Fibroblast of lung (primary cell): ENCODE results near the gene LRRC3. TPM values are rescaled to one million over a fixed set of nuclear protein-coding genes. Genes with fewer than 3 reads are reported as not detected.

Experiments
- DNase-seq, 2 donors: peaks; one replicate each; pipeline versions ENCODE4 v3.0.0 to v3.0.0-alpha.2; 2010; ENCODE audit warnings: low read depth in 2 of 2
- H2AFZ ChIP-seq: 2 replicates; pipeline ENCODE4 v1.5.1; 2012; ENCODE audit warnings: low read length, control low read depth, inconsistent platforms
- H3K27ac ChIP-seq: 2 replicates; pipeline ENCODE4 v1.5.1; 2011; ENCODE audit warnings: low read length, control low read depth; ENCODE audit not compliant: insufficient read depth
- H3K27me3 ChIP-seq: 2 replicates; pipeline ENCODE4 v1.5.1; 2011; ENCODE audit warnings: mild to moderate bottlenecking, low read length; ENCODE audit not compliant: control insufficient read depth, insufficient read depth
- H3K36me3 ChIP-seq: 2 replicates; pipeline ENCODE4 v1.5.1; 2011; ENCODE audit warnings: low read length; ENCODE audit not compliant: control insufficient read depth, insufficient read depth
- H3K4me1 ChIP-seq: 2 replicates; pipeline ENCODE4 v1.5.1; 2011; ENCODE audit warnings: low read length; ENCODE audit not compliant: control insufficient read depth, insufficient read depth; ENCODE audit errors: extremely low read depth
- H3K4me2 ChIP-seq: 2 replicates; pipeline ENCODE4 v1.5.1; 2011; ENCODE audit warnings: low read length, control low read depth; ENCODE audit not compliant: insufficient read depth; ENCODE audit errors: extremely low read depth
- H3K4me3 ChIP-seq, 4 experiments: fragments of 200-600 bp in 1 of 4; sonication (generic) in 1 of 4; replicated peaks in 1 of 4; 2 replicates each; pipeline ENCODE4 v1.5.1; 2011 to 2016; ENCODE audit warnings: low read length in 4 of 4, low read depth in 3 of 4, mild to moderate bottlenecking in 3 of 4, control low read depth in 2 of 4, inconsistent platforms in 1 of 4, mixed read lengths in 1 of 4; ENCODE audit not compliant: insufficient read depth in 1 of 4; ENCODE audit errors: control extremely low read depth in 1 of 4
- H3K79me2 ChIP-seq: 2 replicates; pipeline ENCODE4 v1.5.1; 2012; ENCODE audit warnings: mild to moderate bottlenecking, low read length, inconsistent platforms; ENCODE audit not compliant: control insufficient read depth, insufficient read depth
- H3K9ac ChIP-seq: 2 replicates; pipeline ENCODE4 v1.5.1; 2011; ENCODE audit warnings: mild to moderate bottlenecking, low read length, control low read depth; ENCODE audit not compliant: insufficient read depth
- H3K9me3 ChIP-seq: 2 replicates; pipeline ENCODE4 v1.5.1; 2012; ENCODE audit warnings: low read depth, low read length; ENCODE audit not compliant: control insufficient read depth, insufficient read depth
- H4K20me1 ChIP-seq: 2 replicates; pipeline ENCODE4 v1.5.1; 2011; ENCODE audit warnings: low read length; ENCODE audit not compliant: control insufficient read depth, insufficient read depth; ENCODE audit errors: extremely low read depth
- CTCF ChIP-seq, 2 donors: IDR thresholded peaks in 1 of 2; conservative IDR thresholded peaks in 1 of 2; 1 replicate in 1 of 2; 2 replicates in 1 of 2; pipeline ENCODE4 v1.5.1; 2011 to 2012; ENCODE audit warnings: low read length in 2 of 2, control low read depth in 1 of 2, inconsistent platforms in 1 of 2, low read depth in 1 of 2, mild to moderate bottlenecking in 1 of 2
- EZH2 ChIP-seq: IDR thresholded peaks from 2 replicates; pipeline ENCODE4 v1.5.1; 2012; ENCODE audit warnings: low read length, control low read depth, mild to moderate bottlenecking; ENCODE audit errors: missing control alignments
- polyA minus RNA-seq: library from RNA; depleted of rRNA, polyadenylated mRNA; stranded (reverse); fragments of >200 nt; gene quantifications from 2 replicates; pipeline ENCODE4 v1.2.3, GENCODE V29; 2011; ENCODE audit warnings: low replicate concordance
- polyA plus RNA-seq, 2 donors: library from polyadenylated mRNA; depleted of rRNA in 1 of 2; stranded (reverse) in 1 of 2; unstranded in 1 of 2; fragments of >200 nt; gene quantifications; 2 replicates each; pipeline ENCODE4 v1.2.1, GENCODE V29; 2011 to 2012; ENCODE audit warnings: missing spikeins in 1 of 2
- total RNA-seq: library from RNA; depleted of rRNA; stranded (reverse); fragments of >200 nt; gene quantifications from 2 replicates; pipeline ENCODE4 v1.2.1, GENCODE V29; 2014

The LRRC3 gene, protein sequence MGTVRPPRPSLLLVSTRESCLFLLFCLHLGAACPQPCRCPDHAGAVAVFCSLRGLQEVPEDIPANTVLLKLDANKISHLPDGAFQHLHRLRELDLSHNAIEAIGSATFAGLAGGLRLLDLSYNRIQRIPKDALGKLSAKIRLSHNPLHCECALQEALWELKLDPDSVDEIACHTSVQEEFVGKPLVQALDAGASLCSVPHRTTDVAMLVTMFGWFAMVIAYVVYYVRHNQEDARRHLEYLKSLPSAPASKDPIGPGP
- total RNA-seq (0.26 and 0.50 TPM in 2 replicates), polyA plus RNA-seq (0.43 and 0.52 TPM in 2 replicates), polyA minus RNA-seq (0.85 and 1.4 TPM in 2 replicates)
- 0.52 and 0.54 TPM in 2 replicates for polyA plus RNA-seq (2012)

GRCh38 chr21:44454747-44455523, at the start of gene LRRC3:
Gene LRRC3 (plus strand): TSS chr21:44455510. CDS start chr21:44456645, 1,135 bp downstream.
- H3K9ac ChIP-seq: no peak within 1 kb of the TSS
- peak within 1 kb of the TSS in 3 of 4 experiments; percentile 7 to 48 (median 40) for H3K4me3 ChIP-seq
- TF ChIP-seq CTCF (conservative IDR thresholded peaks at IDR 0.05 in 1 of 2, IDR thresholded peaks at IDR 0.05 in 1 of 2; ENCODE audit: low read depth in 1 of 2, low read length in 2 of 2): no peak
- no peak for TF ChIP-seq EZH2
- no peaks in the 10 kb centered on the region for H3K36me3 ChIP-seq
- H3K27ac ChIP-seq: no peak within 1 kb of the TSS
- no peaks in the 10 kb centered on the region for H3K4me1 ChIP-seq
- H3K4me2 ChIP-seq: no peak within 1 kb of the TSS
- DNase-seq: peak; percentile 51 to 75
- no peak within 1 kb of the TSS for H2AFZ ChIP-seq
- no peaks in the 10 kb centered on the region for H4K20me1 ChIP-seq
- no peaks in the 10 kb centered on the region for H3K27me3 ChIP-seq
- no peaks in the 10 kb centered on the region for H3K9me3 ChIP-seq
- H3K79me2 ChIP-seq: no peaks in the 10 kb centered on the region

- H3K27ac ChIP-seq: no peak overlapping the region
- TF ChIP-seq EZH2 (no peak), CTCF (conservative IDR thresholded peaks at IDR 0.05 in 1 of 2, IDR thresholded peaks at IDR 0.05 in 1 of 2; ENCODE audit: low read depth in 1 of 2, low read length in 2 of 2) (no peak)
- no peaks in the 10 kb centered on the region for H3K27me3 ChIP-seq
- H3K79me2 ChIP-seq: no peaks in the 10 kb centered on the region
- H3K4me3 ChIP-seq: no peak overlapping the region
- H3K4me1 ChIP-seq: no peaks in the 10 kb centered on the region
- H3K9ac ChIP-seq: no peak overlapping the region
- no peaks in the 10 kb centered on the region for H3K36me3 ChIP-seq
- no peaks in the 10 kb centered on the region for H4K20me1 ChIP-seq
- peak in 1 of 2 donors; percentile 40 for DNase-seq
- H3K4me2 ChIP-seq: no peak overlapping the region
- H3K9me3 ChIP-seq: peaks cover 10% of the 10 kb centered on the region
- no peak overlapping the region for H2AFZ ChIP-seq
These were observed 49.1 kb upstream of the LRRC3 start for GRCh38 chr21:44405948-44406872.

DNA sequence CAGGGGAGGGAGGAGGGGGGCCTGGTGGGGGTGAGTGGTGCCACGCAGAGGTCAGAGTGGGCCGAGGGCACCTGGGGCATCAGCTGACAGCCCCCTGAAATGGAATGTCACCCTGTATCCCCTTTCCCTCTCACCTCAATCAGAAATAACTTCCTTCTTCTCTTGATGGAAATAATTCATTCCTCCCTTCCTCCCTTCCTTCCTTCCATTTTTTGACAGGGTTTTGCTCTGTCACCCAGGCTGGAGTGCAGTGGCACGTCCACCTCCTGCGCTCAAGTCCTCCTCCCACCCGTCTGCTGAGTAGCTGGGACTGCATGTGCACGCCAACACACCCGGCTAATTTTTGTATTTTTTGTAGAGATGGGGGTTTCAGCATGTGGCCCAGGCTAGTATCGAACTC, 48.4 kb upstream of the LRRC3 start:
- H3K4me1 ChIP-seq: no peaks in the 10 kb centered on the region
- H4K20me1 ChIP-seq: no peaks in the 10 kb centered on the region
- no peaks in the 10 kb centered on the region for H3K36me3 ChIP-seq
- no peak overlapping the region for H3K4me3 ChIP-seq
- no peak overlapping the region for H3K9ac ChIP-seq
- DNase-seq: no peak
- H3K27ac ChIP-seq: no peak overlapping the region
- no peak overlapping the region for H3K4me2 ChIP-seq
- peaks cover 10% of the 10 kb centered on the region for H3K9me3 ChIP-seq
- H3K27me3 ChIP-seq: no peaks in the 10 kb centered on the region
- H2AFZ ChIP-seq: no peak overlapping the region
- no peaks in the 10 kb centered on the region for H3K79me2 ChIP-seq
- TF ChIP-seq EZH2 (no peak), CTCF (conservative IDR thresholded peaks at IDR 0.05 in 1 of 2, IDR thresholded peaks at IDR 0.05 in 1 of 2; ENCODE audit: low read depth in 1 of 2, low read length in 2 of 2) (no peak)
